IMR-90 (cell line): ENCODE data around the gene ZNF316. TPM values are rescaled to one million over a fixed set of nuclear protein-coding genes. Genes with fewer than 3 reads are reported as not detected.

Experiments
- ATAC-seq: fragments of 200-7000 bp; cut with Tn5 transposase; 2 replicates; pipeline ENCODE4 v1.9.1; 2020; ENCODE audit warnings: low read depth, mild to moderate bottlenecking, moderate library complexity
- BruUV-seq: library from RNA; stranded (reverse); fragments of 400-500 nt; replicated peaks from 2 replicates; lab custom pipeline; 2021; lab: Mats Ljungman, UMichigan
- CTCF ChIA-PET: fragments of 300-600 bp; formaldehyde crosslinking; extraction: SDS; loops from one replicate; lab custom pipeline; 2021; ENCODE audit warnings: antibody characterized with exemption; lab: Yijun Ruan, JAX
- POLR2A ChIA-PET: fragments of 300-600 bp; sonication (Branson Sonifier 250); formaldehyde crosslinking; loops from one replicate; lab custom pipeline; 2022; ENCODE audit warnings: antibody characterized with exemption; ENCODE audit not compliant: unreplicated experiment; lab: Charles Lee
- DNase-seq: peaks from one replicate; pipeline ENCODE4 v3.0.0; 2013
- H2AFZ ChIP-seq: replicated peaks from 2 replicates; pipeline ENCODE3; 2013; ENCODE audit warnings: low read length, mild to moderate bottlenecking; ENCODE audit not compliant: poor library complexity
- H2AK5ac ChIP-seq: 2 replicates; pipeline ENCODE4 v1.6.1; 2013; ENCODE audit warnings: low read depth, low read length, inconsistent platforms
- H2AK9ac ChIP-seq: replicated peaks from 2 replicates; pipeline ENCODE3; 2013; ENCODE audit warnings: mild to moderate bottlenecking, low read depth, low read length, moderate library complexity; ENCODE audit not compliant: poor library complexity
- H2BK120ac ChIP-seq: 2 replicates; pipeline ENCODE4 v1.6.1; 2013; ENCODE audit warnings: low read depth, low read length, inconsistent platforms
- H2BK15ac ChIP-seq: 3 replicates; pipeline ENCODE4 v1.6.1; 2013; ENCODE audit warnings: low read depth, low read length, inconsistent platforms
- H2BK20ac ChIP-seq: 2 replicates; pipeline ENCODE4 v1.6.1; 2013; ENCODE audit warnings: low read depth, mild to moderate bottlenecking, inconsistent platforms, low read length, moderate library complexity
- H2BK5ac ChIP-seq: 2 replicates; pipeline ENCODE4 v1.6.1; 2013; ENCODE audit warnings: mild to moderate bottlenecking, low read depth, low read length, inconsistent platforms; ENCODE audit not compliant: poor library complexity, severe bottlenecking
- H3K14ac ChIP-seq: replicated peaks from 2 replicates; pipeline ENCODE4 v1.6.1; 2013; ENCODE audit warnings: low read depth, low read length, inconsistent platforms
- H3K18ac ChIP-seq: 2 replicates; pipeline ENCODE4 v1.6.1; 2013; ENCODE audit warnings: low read depth, low read length, control low read depth
- H3K23ac ChIP-seq: 2 replicates; pipeline ENCODE4 v1.6.1; 2013; ENCODE audit warnings: low read depth, low read length, inconsistent platforms
- H3K27ac ChIP-seq: 2 replicates; pipeline ENCODE4 v1.5.1; 2013; ENCODE audit warnings: mild to moderate bottlenecking, control low read depth, low read length; ENCODE audit not compliant: insufficient read depth
- H3K27me3 ChIP-seq: 2 replicates; pipeline ENCODE4 v1.6.1; 2013; ENCODE audit warnings: low read length; ENCODE audit not compliant: control insufficient read depth, insufficient read depth
- H3K36me3 ChIP-seq: 2 replicates; pipeline ENCODE4 v1.6.1; 2013; ENCODE audit warnings: low read length, mixed read lengths; ENCODE audit not compliant: control insufficient read depth, insufficient read depth
- H3K4ac ChIP-seq: 2 replicates; pipeline ENCODE4 v1.6.1; 2013; ENCODE audit warnings: low read depth, low read length, inconsistent platforms
- H3K4me1 ChIP-seq: 2 replicates; pipeline ENCODE4 v1.6.1; 2013; ENCODE audit warnings: low read length, mixed read lengths; ENCODE audit not compliant: control insufficient read depth, insufficient read depth
- H3K4me2 ChIP-seq: 2 replicates; pipeline ENCODE4 v1.6.1; 2013; ENCODE audit warnings: low read depth, mild to moderate bottlenecking, control low read depth, low read length, moderate library complexity
- H3K4me3 ChIP-seq: 2 replicates; pipeline ENCODE4 v1.5.1; 2013; ENCODE audit warnings: low read depth, mild to moderate bottlenecking, control low read depth, low read length, moderate library complexity; ENCODE audit not compliant: insufficient read depth
- H3K56ac ChIP-seq: 2 replicates; pipeline ENCODE4 v1.6.1; 2013; ENCODE audit warnings: low read length, inconsistent platforms; ENCODE audit not compliant: insufficient read depth; ENCODE audit errors: extremely low read depth
- H3K79me1 ChIP-seq, 2 experiments: 2 replicates each; pipeline ENCODE4 v1.6.1; 2013; ENCODE audit warnings: low read length in 2 of 2, inconsistent platforms in 1 of 2, low read depth in 1 of 2
- H3K9ac ChIP-seq: 2 replicates; pipeline ENCODE4 v1.6.1; 2013; ENCODE audit warnings: low read depth, low read length, control low read depth
- H3K9me1 ChIP-seq: 2 replicates; pipeline ENCODE4 v1.6.1; 2013; ENCODE audit warnings: low read length, inconsistent platforms; ENCODE audit not compliant: insufficient read depth
- H3K9me3 ChIP-seq: 2 replicates; pipeline ENCODE4 v1.6.1; 2013; ENCODE audit warnings: low read length; ENCODE audit not compliant: control insufficient read depth, insufficient read depth
- H4K20me1 ChIP-seq: 2 replicates; pipeline ENCODE4 v1.6.1; 2013; ENCODE audit warnings: low read length, inconsistent platforms; ENCODE audit not compliant: insufficient read depth
- H4K5ac ChIP-seq: 2 replicates; pipeline ENCODE4 v1.6.1; 2013; ENCODE audit warnings: mild to moderate bottlenecking, low read depth, low read length, control low read depth
- H4K8ac ChIP-seq, 2 experiments: 2 replicates each; pipeline ENCODE4 v1.6.1; 2013; ENCODE audit warnings: low read depth in 2 of 2, low read length in 2 of 2, control low read depth in 1 of 2, inconsistent platforms in 1 of 2
- H4K91ac ChIP-seq: 2 replicates; pipeline ENCODE4 v1.6.1; 2013; ENCODE audit warnings: low read depth, low read length, inconsistent platforms; ENCODE audit not compliant: insufficient read depth
- BHLHE40 ChIP-seq: fragments of 150-350 bp; IDR thresholded peaks from 2 replicates; pipeline ENCODE4 v1.6.1; 2016; ENCODE audit warnings: mild to moderate bottlenecking, low read depth, low read length
- CHD1 ChIP-seq: IDR thresholded peaks from 2 replicates; pipeline ENCODE4 v1.6.1; 2012; ENCODE audit warnings: low read depth, low read length, improper control_type of control experiment
- FOS ChIP-seq: fragments of 150-350 bp; IDR thresholded peaks from 2 replicates; pipeline ENCODE4 v1.6.1; 2016; ENCODE audit warnings: low read depth, low read length
- MAFK ChIP-seq: IDR thresholded peaks from 2 replicates; pipeline ENCODE4 v1.6.1; 2012; ENCODE audit warnings: low read depth, low read length, improper control_type of control experiment
- MAZ ChIP-seq: IDR thresholded peaks from 2 replicates; pipeline ENCODE4 v1.6.1; 2012; ENCODE audit warnings: low read depth, mild to moderate bottlenecking, low read length, improper control_type of control experiment, moderate library complexity, borderline replicate concordance
- RCOR1 ChIP-seq: IDR thresholded peaks from 2 replicates; pipeline ENCODE4 v1.6.1; 2012; ENCODE audit warnings: mild to moderate bottlenecking, low read length, improper control_type of control experiment; ENCODE audit not compliant: insufficient replicate concordance
- RFX5 ChIP-seq: IDR thresholded peaks from 2 replicates; pipeline ENCODE4 v1.8.0; 2012; ENCODE audit warnings: low read depth, mild to moderate bottlenecking, low read length, moderate library complexity
- USF2 ChIP-seq: fragments of 150-350 bp; IDR thresholded peaks from 2 replicates; pipeline ENCODE4 v1.6.1; 2017; ENCODE audit warnings: mild to moderate bottlenecking, antibody characterized with exemption, low read length, low read depth
- WGBS, 2 experiments: methylation state at CpG; one replicate each; pipeline versions ENCODE4 v1.1.5 to v1.1.7; 2013; ENCODE audit warnings: missing lambda C conversion rate in 2 of 2; ENCODE audit not compliant: insufficient read length in 1 of 2; ENCODE audit errors: extremely low coverage in 2 of 2; 5-methylcytosine and 5-hydroxymethylcytosine counted together
- dilution Hi-C: fragments of 300-500 bp; cut with HindIII; formaldehyde crosslinking; loops from one replicate; pipeline ENCODE4 v1.14.3; 2018; ENCODE audit warnings: low sequenced_read_pairs; ENCODE audit not compliant: unreplicated experiment
- in situ Hi-C: fragments of 300-500 bp; cut with MboI; formaldehyde crosslinking; loops from 3 replicates; pipeline ENCODE4 v1.14.3; 2019; ENCODE audit warnings: low sequenced_read_pairs, inconsistent platforms, mixed read lengths
- intact Hi-C: fragments of 100-400 bp; cut with micrococcal nuclease; formaldehyde crosslinking; loops from 2 replicates; pipeline ENCODE4 v1.10.0; 2022
- polyA plus RNA-seq, 3 experiments: library from polyadenylated mRNA; depleted of rRNA; stranded (reverse); fragments of >200 nt; gene quantifications; 2 replicates each; pipeline ENCODE4 v1.2.3, GENCODE V29; 2012; ENCODE audit warnings: low replicate concordance in 1 of 3
- total RNA-seq: library from RNA; depleted of rRNA; stranded (reverse); fragments of >200 nt; gene quantifications from 2 replicates; pipeline ENCODE4 v1.2.3, GENCODE V29; 2012
- TF ChIP-seq, protein P1 (sequence below): fragments of 150-350 bp; IDR thresholded peaks from 2 replicates; pipeline ENCODE4 v1.6.1; 2016; ENCODE audit warnings: low read depth, mild to moderate bottlenecking, low read length, moderate library complexity, borderline replicate concordance
- TF ChIP-seq, protein P2 (sequence below): conservative IDR thresholded peaks from 2 replicates; pipeline ENCODE4 v1.5.1; 2012; ENCODE audit warnings: mild to moderate bottlenecking, low read depth, low read length, improper control_type of control experiment

ZNF316 gene
- total and polyA plus RNA-seq, 2 of the 4 experiments (the other 2 are of a cell fraction): 3.2 to 7.2 TPM

DNA sequence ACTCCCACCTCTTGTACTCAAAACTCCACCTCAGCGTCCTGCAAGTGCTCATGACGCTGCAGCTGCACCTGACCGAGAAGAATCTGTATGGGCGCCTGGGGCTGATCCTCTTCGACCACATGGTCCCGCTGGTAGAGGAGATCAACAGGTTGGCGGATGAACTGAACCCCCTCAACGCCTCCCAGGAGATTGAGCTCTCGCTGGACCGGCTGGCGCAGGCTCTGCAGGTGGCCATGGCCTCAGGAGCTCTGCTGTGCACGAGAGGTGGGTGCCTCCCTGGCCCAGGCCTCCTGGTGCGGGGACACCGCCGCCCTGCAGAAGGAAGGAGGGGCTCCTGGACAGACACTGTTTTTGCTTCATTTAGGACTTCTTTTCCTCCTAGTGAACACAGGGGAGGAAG, 37.0 kb upstream of the ZNF316 start:
- Histone ChIP-seq H3K36me3 (peaks cover 56% of the 10 kb centered on the region), H3K14ac (no peak overlapping the region), H3K27me3 (no peaks in the 10 kb centered on the region), H2BK20ac (no peak overlapping the region), H2BK5ac (no peak overlapping the region), H3K23ac (no peak overlapping the region), H3K4ac (no peak overlapping the region), H2AFZ (no peak overlapping the region), H3K4me2 (no peak overlapping the region), H3K18ac (no peak overlapping the region), H3K9ac (no peak overlapping the region), H3K9me1 (no peaks in the 10 kb centered on the region; the same call in 1 of the 2 replicates), H3K9me3 (no peaks in the 10 kb centered on the region), H3K56ac (no peak overlapping the region), H4K8ac (no peak overlapping the region), H2BK120ac (no peak overlapping the region), H2AK9ac (no peak overlapping the region), H3K4me1 (no peaks in the 10 kb centered on the region), H4K5ac (no peak overlapping the region), H4K91ac (no peak overlapping the region), H2BK15ac (no peak overlapping the region), H2AK5ac (no peak overlapping the region), H3K27ac (no peak overlapping the region), H3K79me1 (peaks cover 3 to 9% of the 10 kb centered on the region in 2 experiments; a peak in 2 of 4 replicates), H4K20me1 (peaks cover 8% of the 10 kb centered on the region; the same call in 1 of the 2 replicates), H3K4me3 (no peak overlapping the region)
- ATAC-seq (no peak), DNase-seq (no peak)
- WGBS, 2 experiments: no CpG with 5 or more reads among the region's 15 CpGs
- ChIA-PET POLR2A (interaction anchor here (0.5 kb wide), 1 partner anchor 16 kb away, joined by 5 read pairs; no protein-coding TSS in a partner anchor), CTCF (interaction anchor here (1.4 kb wide), 1 partner anchor 84 kb away, joined by 3 read pairs; no protein-coding TSS in a partner anchor)
- TF ChIP-seq RCOR1 (no peak), BHLHE40 (no peak), RFX5 (no peak), USF2 (no peak), MAFK (no peak), CHD1 (no peak), MAZ (no peak), FOS (no peak)
- TF ChIP-seq, protein P1, sequence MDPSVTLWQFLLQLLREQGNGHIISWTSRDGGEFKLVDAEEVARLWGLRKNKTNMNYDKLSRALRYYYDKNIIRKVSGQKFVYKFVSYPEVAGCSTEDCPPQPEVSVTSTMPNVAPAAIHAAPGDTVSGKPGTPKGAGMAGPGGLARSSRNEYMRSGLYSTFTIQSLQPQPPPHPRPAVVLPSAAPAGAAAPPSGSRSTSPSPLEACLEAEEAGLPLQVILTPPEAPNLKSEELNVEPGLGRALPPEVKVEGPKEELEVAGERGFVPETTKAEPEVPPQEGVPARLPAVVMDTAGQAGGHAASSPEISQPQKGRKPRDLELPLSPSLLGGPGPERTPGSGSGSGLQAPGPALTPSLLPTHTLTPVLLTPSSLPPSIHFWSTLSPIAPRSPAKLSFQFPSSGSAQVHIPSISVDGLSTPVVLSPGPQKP: no peak
- TF ChIP-seq, protein P2, sequence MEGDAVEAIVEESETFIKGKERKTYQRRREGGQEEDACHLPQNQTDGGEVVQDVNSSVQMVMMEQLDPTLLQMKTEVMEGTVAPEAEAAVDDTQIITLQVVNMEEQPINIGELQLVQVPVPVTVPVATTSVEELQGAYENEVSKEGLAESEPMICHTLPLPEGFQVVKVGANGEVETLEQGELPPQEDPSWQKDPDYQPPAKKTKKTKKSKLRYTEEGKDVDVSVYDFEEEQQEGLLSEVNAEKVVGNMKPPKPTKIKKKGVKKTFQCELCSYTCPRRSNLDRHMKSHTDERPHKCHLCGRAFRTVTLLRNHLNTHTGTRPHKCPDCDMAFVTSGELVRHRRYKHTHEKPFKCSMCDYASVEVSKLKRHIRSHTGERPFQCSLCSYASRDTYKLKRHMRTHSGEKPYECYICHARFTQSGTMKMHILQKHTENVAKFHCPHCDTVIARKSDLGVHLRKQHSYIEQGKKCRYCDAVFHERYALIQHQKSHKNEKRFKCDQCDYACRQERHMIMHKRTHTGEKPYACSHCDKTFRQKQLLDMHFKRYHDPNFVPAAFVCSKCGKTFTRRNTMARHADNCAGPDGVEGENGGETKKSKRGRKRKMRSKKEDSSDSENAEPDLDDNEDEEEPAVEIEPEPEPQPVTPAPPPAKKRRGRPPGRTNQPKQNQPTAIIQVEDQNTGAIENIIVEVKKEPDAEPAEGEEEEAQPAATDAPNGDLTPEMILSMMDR: no peak
- no TSS peak for BruUV-seq
- in situ Hi-C loops: no loop called here
- intact Hi-C loops: no loop called here
- dilution Hi-C loops: no loop called here
